ENCODE results near the gene PRKD1. TPM values are rescaled to one million over a fixed set of nuclear protein-coding genes. Genes with fewer than 3 reads are reported as not detected.

PRKD1 gene
- total and polyA plus RNA-seq, 2 donors (not counting 1 experiment from before 2014, with no cell fraction given): 20.1 to 26.2 TPM

GRCh38 chr14:29928117-29928640 is 532 bp upstream of the PRKD1 start:
- Histone ChIP-seq H3K4me3 (replicated peaks in 1 of 4; ENCODE audit: control extremely low read depth in 1 of 4, insufficient read depth in 1 of 4, low read depth in 3 of 4, low read length in 4 of 4) (peak overlapping the region in 2 of 4 experiments; percentile 22 to 97), H3K27ac (ENCODE audit: insufficient read depth, low read length) (no peak overlapping the region), H3K36me3 (ENCODE audit: control insufficient read depth, insufficient read depth, low read length) (no peaks in the 10 kb centered on the region), H2AFZ (ENCODE audit: low read length) (peak overlapping the region; percentile 50), H3K4me1 (ENCODE audit: control insufficient read depth, extremely low read depth, insufficient read depth, low read length) (peaks cover 7% of the 10 kb centered on the region), H4K20me1 (ENCODE audit: control insufficient read depth, extremely low read depth, insufficient read depth, low read length) (no peaks in the 10 kb centered on the region), H3K27me3 (ENCODE audit: control insufficient read depth, insufficient read depth, low read length) (no peaks in the 10 kb centered on the region), H3K79me2 (ENCODE audit: control insufficient read depth, insufficient read depth, low read length) (peaks cover 18% of the 10 kb centered on the region), H3K4me2 (ENCODE audit: extremely low read depth, insufficient read depth, low read length) (peak overlapping the region; percentile 58), H3K9ac (ENCODE audit: insufficient read depth, low read length) (no peak overlapping the region), H3K9me3 (ENCODE audit: control insufficient read depth, insufficient read depth, low read depth, low read length) (no peaks in the 10 kb centered on the region)
- TF ChIP-seq EZH2 (IDR thresholded peaks at IDR 0.05; ENCODE audit: low read length, missing control alignments) (no peak), CTCF (conservative IDR thresholded peaks at IDR 0.05 in 1 of 2, IDR thresholded peaks at IDR 0.05 in 1 of 2; ENCODE audit: low read depth in 1 of 2, low read length in 2 of 2) (no peak)
- no peak for DNase-seq (ENCODE audit: low read depth in 2 of 2)

GRCh38 chr14:29926701-29927375 is 809 bp downstream of the PRKD1 start:
- peak overlapping the region; percentile 18 for H3K27ac ChIP-seq (ENCODE audit: insufficient read depth, low read length)
- no peaks in the 10 kb centered on the region for H3K27me3 ChIP-seq (ENCODE audit: control insufficient read depth, insufficient read depth, low read length)
- peak overlapping the region; percentile 63 for H3K9ac ChIP-seq (ENCODE audit: insufficient read depth, low read length)
- H2AFZ ChIP-seq (ENCODE audit: low read length): peak overlapping the region; percentile 66
- peaks cover 24% of the 10 kb centered on the region for H3K79me2 ChIP-seq (ENCODE audit: control insufficient read depth, insufficient read depth, low read length)
- TF ChIP-seq EZH2 (IDR thresholded peaks at IDR 0.05; ENCODE audit: low read length, missing control alignments): no peak
- no peak for TF ChIP-seq CTCF (conservative IDR thresholded peaks at IDR 0.05 in 1 of 2, IDR thresholded peaks at IDR 0.05 in 1 of 2; ENCODE audit: low read depth in 1 of 2, low read length in 2 of 2)
- H3K36me3 ChIP-seq (ENCODE audit: control insufficient read depth, insufficient read depth, low read length): no peaks in the 10 kb centered on the region
- H3K4me1 ChIP-seq (ENCODE audit: control insufficient read depth, extremely low read depth, insufficient read depth, low read length): peaks cover 7% of the 10 kb centered on the region
- H3K9me3 ChIP-seq (ENCODE audit: control insufficient read depth, insufficient read depth, low read depth, low read length): no peaks in the 10 kb centered on the region
- no peaks in the 10 kb centered on the region for H4K20me1 ChIP-seq (ENCODE audit: control insufficient read depth, extremely low read depth, insufficient read depth, low read length)
- peak overlapping the region; percentile 84 to 97 (median 88) for H3K4me3 ChIP-seq (replicated peaks in 1 of 4; ENCODE audit: control extremely low read depth in 1 of 4, insufficient read depth in 1 of 4, low read depth in 3 of 4, low read length in 4 of 4)
- DNase-seq (ENCODE audit: low read depth in 2 of 2): peak; percentile 45 to 54
- H3K4me2 ChIP-seq (ENCODE audit: extremely low read depth, insufficient read depth, low read length): peak overlapping the region; percentile 82

GRCh38 chr14:29926228-29926627 is 1.4 kb downstream of the PRKD1 start:
- no peaks in the 10 kb centered on the region for H3K9me3 ChIP-seq (ENCODE audit: control insufficient read depth, insufficient read depth, low read depth, low read length)
- no peak for TF ChIP-seq EZH2 (IDR thresholded peaks at IDR 0.05; ENCODE audit: low read length, missing control alignments)
- TF ChIP-seq CTCF (conservative IDR thresholded peaks at IDR 0.05 in 1 of 2, IDR thresholded peaks at IDR 0.05 in 1 of 2; ENCODE audit: low read depth in 1 of 2, low read length in 2 of 2): no peak
- peaks cover 27% of the 10 kb centered on the region for H3K79me2 ChIP-seq (ENCODE audit: control insufficient read depth, insufficient read depth, low read length)
- peak overlapping the region; percentile 18 for H3K27ac ChIP-seq (ENCODE audit: insufficient read depth, low read length)
- DNase-seq (ENCODE audit: low read depth in 2 of 2): no peak
- no peaks in the 10 kb centered on the region for H3K27me3 ChIP-seq (ENCODE audit: control insufficient read depth, insufficient read depth, low read length)
- no peak overlapping the region for H3K9ac ChIP-seq (ENCODE audit: insufficient read depth, low read length)
- H3K4me3 ChIP-seq (replicated peaks in 1 of 4; ENCODE audit: control extremely low read depth in 1 of 4, insufficient read depth in 1 of 4, low read depth in 3 of 4, low read length in 4 of 4): peak overlapping the region; percentile 84 to 97 (median 88)
- no peaks in the 10 kb centered on the region for H4K20me1 ChIP-seq (ENCODE audit: control insufficient read depth, extremely low read depth, insufficient read depth, low read length)
- no peaks in the 10 kb centered on the region for H3K36me3 ChIP-seq (ENCODE audit: control insufficient read depth, insufficient read depth, low read length)
- no peak overlapping the region for H2AFZ ChIP-seq (ENCODE audit: low read length)
- peak overlapping the region; percentile 82 for H3K4me2 ChIP-seq (ENCODE audit: extremely low read depth, insufficient read depth, low read length)
- H3K4me1 ChIP-seq (ENCODE audit: control insufficient read depth, extremely low read depth, insufficient read depth, low read length): peaks cover 7% of the 10 kb centered on the region
